Stimulated activated CD8-positive, alpha-beta memory T cell treated with anti-CD3 and anti-CD28 coated beads, Interleukin-4, amount 100 ng/mL, for 24 hours (primary cell): ENCODE results near the gene LRRN3.

Experiments used
- DNase-seq: peaks from one replicate; pipeline ENCODE4 v3.0.0-alpha.2; 2020; ENCODE audit warnings: low read depth

LRRN3 gene

GRCh38 chr7:111172564-111173257, 81.8 kb downstream of the LRRN3 start:
- no peak for DNase-seq

- DNase-seq: no peak
Measured at GRCh38 chr7:111173528-111173927, 82.6 kb downstream of the LRRN3 start.

GRCh38 chr7:111173990-111174389, 83.1 kb downstream of the LRRN3 start:
- DNase-seq: no peak

GRCh38 chr7:111174510-111174909, 83.6 kb downstream of the LRRN3 start:
- DNase-seq: no peak
